GM12878 (cell line): ENCODE measurements around the gene DELE1. TPM values are rescaled to one million over a fixed set of nuclear protein-coding genes. Genes with fewer than 3 reads are reported as not detected.

Experiments used
- ATAC-seq: fragments of 200-7000 bp; cut with Tn5 transposase; 3 replicates; pipeline ENCODE4 v1.9.1; 2020; ENCODE audit warnings: mild to moderate bottlenecking, moderate library complexity
- BruUV-seq: library from RNA; stranded (reverse); fragments of 400-500 nt; replicated peaks from 2 replicates; lab custom pipeline; 2021; lab: Mats Ljungman, UMichigan
- CTCF ChIA-PET: fragments of 300-600 bp; sonication (Branson Sonifier 250); formaldehyde crosslinking; extraction: SDS; loops from one replicate; lab custom pipeline; 2021; ENCODE audit warnings: inconsistent platforms; lab: Yijun Ruan, JAX
- POLR2A ChIA-PET: fragments of 350-600 bp; formaldehyde crosslinking; extraction: SDS; loops from one replicate; lab custom pipeline; 2021; ENCODE audit warnings: inconsistent platforms; lab: Charles Lee
- RAD21 ChIA-PET: fragments of 300-600 bp; sonication (Branson Sonifier 250); formaldehyde crosslinking; loops from one replicate; lab custom pipeline; 2023; ENCODE audit warnings: antibody characterized with exemption; ENCODE audit not compliant: unreplicated experiment; lab: Charles Lee
- SMC1A ChIA-PET: fragments of 300-600 bp; sonication (Branson Sonifier 250); formaldehyde crosslinking; loops from one replicate; lab custom pipeline; 2023; ENCODE audit not compliant: unreplicated experiment, uncharacterized antibody; lab: Charles Lee
- DNase-seq: peaks from one replicate; pipeline ENCODE4 v3.0.0-alpha.2; 2011; ENCODE audit warnings: low read depth, low spot score
- FAIRE-seq: peaks from 3 replicates; lab custom pipeline; 2011; peaks lifted over from hg19 to GRCh38; lab: Jason Lieb, UNC
- H2AFZ ChIP-seq: 2 replicates; pipeline ENCODE4 v1.6.0; 2011; ENCODE audit warnings: low read depth, low read length, control low read depth; ENCODE audit not compliant: control insufficient read depth
- H3K27ac ChIP-seq: 2 replicates; pipeline ENCODE4 v1.5.1; 2011; ENCODE audit warnings: control low read depth; ENCODE audit not compliant: control insufficient read depth, insufficient read depth
- H3K27me3 ChIP-seq, 2 experiments: replicated peaks in 1 of 2; 2 replicates each; pipeline versions ENCODE4 v1.6.0 to v1.6.1; 2011; ENCODE audit warnings: low read length in 1 of 2; ENCODE audit not compliant: control insufficient read depth in 2 of 2, insufficient read depth in 2 of 2
- H3K36me3 ChIP-seq, 2 experiments: 2 replicates each; pipeline ENCODE4 v1.5.1; 2011; ENCODE audit warnings: low read length in 1 of 2; ENCODE audit not compliant: control insufficient read depth in 2 of 2, insufficient read depth in 2 of 2
- H3K4me1 ChIP-seq: 2 replicates; pipeline ENCODE4 v1.6.1; 2011; ENCODE audit warnings: mild to moderate bottlenecking, low read length, moderate library complexity, mixed read lengths; ENCODE audit not compliant: control insufficient read depth, insufficient read depth
- H3K4me2 ChIP-seq: 2 replicates; pipeline ENCODE4 v1.6.0; 2011; ENCODE audit warnings: control low read depth; ENCODE audit not compliant: control insufficient read depth, insufficient read depth
- H3K4me3 ChIP-seq: fragments of 200-600 bp; sonication (generic); 2 replicates; pipeline ENCODE4 v1.5.1; 2016
- H3K79me2 ChIP-seq: 2 replicates; pipeline ENCODE4 v1.6.0; 2011; ENCODE audit warnings: low read length; ENCODE audit not compliant: control insufficient read depth, insufficient read depth
- H3K9ac ChIP-seq: 2 replicates; pipeline ENCODE4 v1.8.0; 2011; ENCODE audit warnings: low read length, control low read depth, mixed read lengths; ENCODE audit not compliant: control insufficient read depth, insufficient read depth
- H3K9me3 ChIP-seq: replicated peaks from 3 replicates; pipeline ENCODE4 v1.5.1; 2011; ENCODE audit warnings: mild to moderate bottlenecking, low read length; ENCODE audit not compliant: control insufficient read depth, insufficient read depth
- H4K20me1 ChIP-seq: 2 replicates; pipeline ENCODE4 v1.6.0; 2011; ENCODE audit not compliant: control insufficient read depth, insufficient read depth
- EED ChIP-seq: sonication (generic); IDR thresholded peaks from 2 replicates; pipeline ENCODE4 v1.6.1; 2016; ENCODE audit warnings: antibody characterized with exemption, low read depth
- MLLT1 ChIP-seq: fragments of 450-650 bp; IDR thresholded peaks from 2 replicates; pipeline ENCODE4 v1.6.1; 2016; ENCODE audit warnings: mild to moderate bottlenecking
- RAD21 ChIP-seq: IDR thresholded peaks from 2 replicates; pipeline ENCODE4 v1.6.1; 2011; ENCODE audit warnings: mild to moderate bottlenecking, low read depth, low read length, moderate library complexity; ENCODE audit not compliant: insufficient read depth
- REST ChIP-seq: IDR thresholded peaks from 2 replicates; pipeline ENCODE4 v1.6.1; 2012; ENCODE audit warnings: mild to moderate bottlenecking, low read depth, low read length
- SMC3 ChIP-seq: IDR thresholded peaks from 2 replicates; pipeline ENCODE4 v1.6.1; 2011; ENCODE audit warnings: low read length, improper control_type of control experiment, borderline replicate concordance
- SPI1 ChIP-seq: IDR thresholded peaks from 2 replicates; pipeline ENCODE4 v1.6.1; 2011; ENCODE audit warnings: low read depth, mild to moderate bottlenecking, low read length, moderate library complexity, borderline replicate concordance; ENCODE audit not compliant: insufficient read depth
- SUZ12 ChIP-seq: fragments of 200-600 bp; sonication (generic); IDR thresholded peaks from one replicate; pipeline ENCODE4 v1.6.1; 2018; ENCODE audit warnings: antibody characterized with exemption, mild to moderate bottlenecking; ENCODE audit not compliant: unreplicated experiment
- YBX1 ChIP-seq: fragments of 450-650 bp; IDR thresholded peaks from 2 replicates; pipeline ENCODE4 v1.6.1; 2016; ENCODE audit warnings: antibody characterized with exemption
- ZNF384 ChIP-seq: IDR thresholded peaks from 2 replicates; pipeline ENCODE4 v1.6.1; 2012; ENCODE audit warnings: low read depth, mild to moderate bottlenecking, low read length, improper control_type of control experiment, borderline replicate concordance
- WGBS: methylation state at CpG from one replicate; pipeline ENCODE4 v1.1.6; 2016; ENCODE audit warnings: low lambda C conversion rate; ENCODE audit not compliant: insufficient replicate concordance, insufficient coverage; ENCODE audit errors: missing lambda C conversion rate; 5-methylcytosine and 5-hydroxymethylcytosine counted together
- in situ Hi-C: fragments of 300-500 bp; cut with MboI; formaldehyde crosslinking; loops from 9 replicates; pipeline ENCODE4 v1.14.3; 2018; ENCODE audit warnings: mixed read lengths
- intact Hi-C: fragments of 100-400 bp; cut with micrococcal nuclease; formaldehyde crosslinking; loops from one replicate; pipeline ENCODE4 v1.14.2; 2022; ENCODE audit not compliant: unreplicated experiment
- polyA plus RNA-seq, 11 experiments: library from polyadenylated mRNA; depleted of rRNA in 4 of 11; unstranded in 6 of 11; stranded (reverse) in 5 of 11; fragments of >200 nt; fragmentation: Nextera tagmentation in 4 of 11; fragmentation: Illumina TruSeq in 1 of 11; extraction: Ambion mirVana in 4 of 11; extraction: Trizol in 1 of 11; gene quantifications; 1 replicate in 1 of 11; 2 replicates in 10 of 11; pipeline versions ENCODE4 v1.2.1 to v1.2.3, GENCODE V29; 2011 to 2016; ENCODE audit warnings: inconsistent platforms in 2 of 11, missing spikeins in 2 of 11, low read depth in 1 of 11
- total RNA-seq, 4 experiments: library from RNA; depleted of rRNA in 3 of 4; stranded (reverse); fragments of >200 nt in 3 of 4; fragmentation: Illumina TruSeq in 1 of 4; extraction: Trizol in 1 of 4; gene quantifications; 2 replicates each; pipeline versions ENCODE4 v1.2.1 to v1.2.3, GENCODE V29; 2013 to 2021

Gene DELE1
- total and polyA plus RNA-seq, 10 of the 15 experiments (the other 5 are each of a cell fraction or from before 2014, with no cell fraction given): 18.9 to 71.4 (median 47.6) TPM

- ChIA-PET CTCF (interaction anchor here (0.6 to 7.3 kb wide), 3 partner anchors 77 to 191 kb away, joined by 3 to 97 read pairs (median 67); no protein-coding TSS in a partner anchor), RAD21 (interaction anchor here (1.3 kb wide), 1 partner anchor 78 kb away, joined by 4 read pairs; no protein-coding TSS in a partner anchor), SMC1A (interaction anchor here (4.2 kb wide), 1 partner anchor 78 kb away, joined by 32 read pairs; no protein-coding TSS in a partner anchor), POLR2A (no interaction called here)
- no peak overlapping the region for H3K4me3 ChIP-seq
- no peak overlapping the region for H3K27ac ChIP-seq
- no peak overlapping the region for H3K9ac ChIP-seq
- H3K4me1 ChIP-seq: peaks cover 37% of the 10 kb centered on the region
- H3K27me3 ChIP-seq: peaks cover 4 to 13% of the 10 kb centered on the region in 2 experiments
- in situ Hi-C loops: loop anchor here (5.0 kb wide), 1 partner anchor 191 kb away; no protein-coding TSS in a partner anchor
- 27% methylated on average over 32 of the region's 35 CpGs for WGBS
- no peak for FAIRE-seq
- BruUV-seq: no TSS peak
- H3K79me2 ChIP-seq: no peaks in the 10 kb centered on the region
- 0 out of 2 replicates have a peak, but pooled peaks cover 3% of the 10 kb centered on the region for H4K20me1 ChIP-seq
- no peaks in the 10 kb centered on the region for H3K36me3 ChIP-seq
- no peak for ATAC-seq
- TF ChIP-seq SPI1 (no peak), SUZ12 (no peak), REST (peak; percentile 84), ZNF384 (no peak), MLLT1 (no peak), EED (no peak), YBX1 (no peak), RAD21 (no peak), SMC3 (no peak)
- DNase-seq: no peak
- no peaks in the 10 kb centered on the region for H3K9me3 ChIP-seq
- H2AFZ ChIP-seq: no peak overlapping the region
- no peak overlapping the region for H3K4me2 ChIP-seq
- intact Hi-C loops: no loop called here
Observed at GRCh38 chr5:141883184-141883891, 40.3 kb upstream of the DELE1 start.
